GM12801 (cell line): ENCODE data around the gene CACNG5.

Source experiments
- CTCF ChIP-seq: IDR thresholded peaks from one replicate; pipeline ENCODE4 v1.5.1; 2011; ENCODE audit warnings: control low read depth; ENCODE audit not compliant: insufficient read length; ENCODE audit errors: extremely low read depth

Gene CACNG5

GRCh38 chr17:66811683-66812054, 23.2 kb upstream of the CACNG5 start:
- TF ChIP-seq CTCF = no peak

- TF ChIP-seq CTCF = no peak
These were observed 22.3 kb upstream of the CACNG5 start for GRCh38 chr17:66812571-66812970.

GRCh38 chr17:66813296-66813695, 21.6 kb upstream of the CACNG5 start:
- TF ChIP-seq CTCF = no peak

- no peak for TF ChIP-seq CTCF
These were observed 20.9 kb upstream of the CACNG5 start for GRCh38 chr17:66814026-66814425.

GRCh38 chr17:66814570-66814969, 20.3 kb upstream of the CACNG5 start:
- no peak for TF ChIP-seq CTCF

GRCh38 chr17:66817750-66818149, 17.2 kb upstream of the CACNG5 start:
- no peak for TF ChIP-seq CTCF

- TF ChIP-seq CTCF = no peak
These were observed 15.5 kb upstream of the CACNG5 start for GRCh38 chr17:66819466-66819865.

GRCh38 chr17:66822009-66822408, 12.9 kb upstream of the CACNG5 start:
- TF ChIP-seq CTCF = no peak
